ENCODE data around the gene DMKN. TPM values are rescaled to one million over a fixed set of nuclear protein-coding genes. Genes with fewer than 3 reads are reported as not detected.

The DMKN gene
- total and polyA plus RNA-seq, 12 donors: 2.0 to 32.2 (median 8.0) TPM

DNA sequence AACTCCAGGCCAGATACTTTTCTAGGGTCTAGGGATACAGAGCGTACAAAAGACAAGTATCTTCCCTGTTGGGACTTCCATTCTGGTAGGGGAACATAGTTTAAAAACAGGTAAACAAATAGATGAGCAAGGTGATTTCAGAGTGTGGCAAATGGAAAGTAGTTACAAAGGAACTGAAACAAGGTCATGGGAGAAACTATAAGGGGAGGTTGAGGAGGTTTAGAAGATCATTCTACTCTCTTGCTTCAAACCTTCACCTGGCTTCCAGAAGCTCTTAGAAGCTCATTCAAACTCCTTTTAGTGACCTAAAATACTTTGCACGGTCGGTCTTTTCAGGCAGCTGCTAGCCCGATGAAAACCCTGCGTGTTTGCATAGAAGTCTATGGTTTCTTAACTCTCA lies 56.3 kb downstream of the DMKN start:
- intact Hi-C loops (cut with DNase I): loop anchor here in 1 of 10 donors (5.0 kb wide), 1 partner anchor 50 kb away; no protein-coding TSS in a partner anchor
- Histone ChIP-seq H3K4me3 (no peak overlapping the region), H3K9me3 (no peaks in the 10 kb centered on the region), H3K27me3 (no peaks in the 10 kb centered on the region), H3K4me1 (peaks cover 0 to 56% (median 28%) of the 10 kb centered on the region in 9 donors), H3K36me3 (no peaks in the 10 kb centered on the region), H3K27ac (no peak overlapping the region)
- ATAC-seq: no peak
- WGBS, 2 donors: 94 to 97% methylated on average over 5 of the region's 5 CpGs
- DNase-seq: no peak
- TF ChIP-seq CTCF (IDR thresholded peaks at IDR 0.05): no peak

GRCh38 chr19:35455616-35456201 lies 57.7 kb downstream of the DMKN start:
- no peaks in the 10 kb centered on the region for H3K27me3 ChIP-seq
- no peaks in the 10 kb centered on the region for H3K36me3 ChIP-seq
- DNase-seq (no peak), ATAC-seq (no peak)
- H3K27ac ChIP-seq: no peak overlapping the region
- H3K4me1 ChIP-seq: peaks cover 0 to 51% (median 19%) of the 10 kb centered on the region in 9 donors
- intact Hi-C loops (cut with DNase I): loop anchor here in 1 of 10 donors (5.0 kb wide), 1 partner anchor 48 kb away; no protein-coding TSS in a partner anchor
- 71 to 91% methylated on average over 3 of the region's 3 CpGs for WGBS, 2 donors
- no peaks in the 10 kb centered on the region for H3K9me3 ChIP-seq
- H3K4me3 ChIP-seq: no peak overlapping the region
- no peak for TF ChIP-seq CTCF (IDR thresholded peaks at IDR 0.05)

DNA sequence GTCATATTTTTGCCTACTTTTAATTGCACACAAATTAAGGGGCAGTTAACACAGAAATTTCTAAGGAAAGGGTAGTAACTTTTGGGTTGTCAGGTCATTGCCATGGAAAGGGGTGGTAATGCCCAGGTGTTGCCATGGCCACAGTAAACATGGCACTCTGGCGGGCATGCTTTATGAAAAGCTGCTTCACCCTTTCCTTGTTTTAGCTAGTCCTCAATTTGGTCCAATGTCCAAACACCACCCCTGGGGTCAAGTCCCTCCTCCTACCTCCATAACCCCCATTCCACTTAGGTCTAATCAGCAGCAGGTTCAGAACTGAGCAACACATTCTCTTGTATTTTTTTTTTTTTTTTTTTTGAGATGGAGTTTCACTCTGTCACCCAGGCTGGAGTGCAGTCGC lies 58.8 kb downstream of the DMKN start:
- Histone ChIP-seq H3K4me3 (no peak overlapping the region), H3K9me3 (no peaks in the 10 kb centered on the region), H3K27me3 (peaks cover 0 to 6% (median 0%) of the 10 kb centered on the region in 7 donors), H3K36me3 (peaks cover 0 to 9% (median 0%) of the 10 kb centered on the region in 9 donors), H3K27ac (no peak overlapping the region), H3K4me1 (peaks cover 0 to 51% (median 17%) of the 10 kb centered on the region in 9 donors)
- intact Hi-C loops (cut with DNase I): loop anchor here in 1 of 10 donors (5.0 kb wide), 1 partner anchor 47 kb away; no protein-coding TSS in a partner anchor
- TF ChIP-seq CTCF (IDR thresholded peaks at IDR 0.05): no peak
- ATAC-seq: no peak
- no peak for DNase-seq
- 95 to 100% methylated on average over 2 of the region's 2 CpGs for WGBS, 2 donors

- Histone ChIP-seq H3K27ac (no peak overlapping the region), H3K36me3 (peaks cover 0 to 9% (median 0%) of the 10 kb centered on the region in 9 donors), H3K4me3 (peak overlapping the region in 1 of 10 donors; percentile 40), H3K9me3 (no peaks in the 10 kb centered on the region), H3K27me3 (peaks cover 0 to 10% (median 0%) of the 10 kb centered on the region in 7 donors), H3K4me1 (peaks cover 0 to 56% (median 12%) of the 10 kb centered on the region in 9 donors)
- ATAC-seq (no peak), DNase-seq (no peak)
- intact Hi-C loops (cut with DNase I): no loop called here
- WGBS, 2 donors: 84 to 96% methylated on average over 7 of the region's 7 CpGs
- TF ChIP-seq CTCF (IDR thresholded peaks at IDR 0.05): no peak
Observed at GRCh38 chr19:35451338-35452096, 61.9 kb downstream of the DMKN start.

All from heart right ventricle (tissue), 16 donors.